ENCODE measurements around the gene SOBP.
"Not testable (repeated sequence)": the region's sequence is repeated elsewhere in the genome, so short reads cannot be mapped to it uniquely, and the experiment has no call there.

Gene SOBP, protein sequence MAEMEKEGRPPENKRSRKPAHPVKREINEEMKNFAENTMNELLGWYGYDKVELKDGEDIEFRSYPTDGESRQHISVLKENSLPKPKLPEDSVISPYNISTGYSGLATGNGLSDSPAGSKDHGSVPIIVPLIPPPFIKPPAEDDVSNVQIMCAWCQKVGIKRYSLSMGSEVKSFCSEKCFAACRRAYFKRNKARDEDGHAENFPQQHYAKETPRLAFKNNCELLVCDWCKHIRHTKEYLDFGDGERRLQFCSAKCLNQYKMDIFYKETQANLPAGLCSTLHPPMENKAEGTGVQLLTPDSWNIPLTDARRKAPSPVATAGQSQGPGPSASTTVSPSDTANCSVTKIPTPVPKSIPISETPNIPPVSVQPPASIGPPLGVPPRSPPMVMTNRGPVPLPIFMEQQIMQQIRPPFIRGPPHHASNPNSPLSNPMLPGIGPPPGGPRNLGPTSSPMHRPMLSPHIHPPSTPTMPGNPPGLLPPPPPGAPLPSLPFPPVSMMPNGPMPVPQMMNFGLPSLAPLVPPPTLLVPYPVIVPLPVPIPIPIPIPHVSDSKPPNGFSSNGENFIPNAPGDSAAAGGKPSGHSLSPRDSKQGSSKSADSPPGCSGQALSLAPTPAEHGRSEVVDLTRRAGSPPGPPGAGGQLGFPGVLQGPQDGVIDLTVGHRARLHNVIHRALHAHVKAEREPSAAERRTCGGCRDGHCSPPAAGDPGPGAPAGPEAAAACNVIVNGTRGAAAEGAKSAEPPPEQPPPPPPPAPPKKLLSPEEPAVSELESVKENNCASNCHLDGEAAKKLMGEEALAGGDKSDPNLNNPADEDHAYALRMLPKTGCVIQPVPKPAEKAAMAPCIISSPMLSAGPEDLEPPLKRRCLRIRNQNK
- total RNA-seq: 0.53 to 1.8 (median 0.82) reads per million in 4 experiments

DNA sequence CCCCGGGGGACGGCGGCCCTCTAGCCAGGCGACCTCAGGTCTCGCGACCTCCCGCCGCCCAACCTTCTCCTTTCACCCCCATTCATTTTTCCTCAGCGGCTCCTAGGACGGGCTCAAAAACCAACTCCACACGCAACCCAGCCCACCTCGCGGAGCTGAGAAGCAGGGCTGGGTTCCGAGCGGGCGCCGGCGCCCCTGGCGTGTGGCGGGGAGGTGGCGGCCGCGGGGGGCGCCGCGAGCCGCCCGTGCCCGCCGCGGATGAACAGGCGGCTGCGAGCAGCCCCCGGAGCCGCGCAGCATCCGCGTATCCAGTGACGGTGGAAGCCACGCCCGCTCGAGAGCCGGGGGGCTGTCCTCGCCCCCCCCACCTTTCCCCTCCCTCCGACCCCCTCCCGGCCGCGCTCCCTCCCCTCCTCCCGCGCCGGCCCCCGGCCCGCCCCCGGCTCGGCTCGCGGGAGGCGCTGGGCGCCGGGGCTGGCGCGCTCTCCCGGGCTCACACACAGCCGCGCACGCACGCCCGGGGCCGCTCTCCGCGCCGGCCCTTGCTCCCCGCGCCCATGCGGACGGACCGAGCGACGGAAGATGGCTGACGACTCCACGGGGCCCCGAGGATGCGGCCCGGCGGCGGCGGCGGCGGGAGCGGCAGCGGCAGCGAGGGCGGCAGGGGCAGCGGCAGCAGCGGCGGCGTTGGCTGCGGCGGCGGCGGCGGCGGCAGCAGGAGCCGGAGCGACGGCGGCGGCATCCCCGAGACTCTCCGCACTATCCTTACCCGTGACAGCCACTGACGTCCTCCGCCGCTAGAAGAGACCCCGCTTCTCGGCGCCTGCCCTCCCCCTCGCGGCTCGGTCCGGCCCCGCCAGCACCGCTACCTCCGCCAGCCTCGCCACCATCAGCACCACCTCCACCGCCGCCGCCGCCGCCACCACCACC, at the start of gene SOBP:
Gene SOBP (plus strand): TSS at position 482 of the 930 bp plus-strand sequence. CDS start 500 bp downstream, outside the sequence.
- DNase-seq: peak; percentile 22

DNA sequence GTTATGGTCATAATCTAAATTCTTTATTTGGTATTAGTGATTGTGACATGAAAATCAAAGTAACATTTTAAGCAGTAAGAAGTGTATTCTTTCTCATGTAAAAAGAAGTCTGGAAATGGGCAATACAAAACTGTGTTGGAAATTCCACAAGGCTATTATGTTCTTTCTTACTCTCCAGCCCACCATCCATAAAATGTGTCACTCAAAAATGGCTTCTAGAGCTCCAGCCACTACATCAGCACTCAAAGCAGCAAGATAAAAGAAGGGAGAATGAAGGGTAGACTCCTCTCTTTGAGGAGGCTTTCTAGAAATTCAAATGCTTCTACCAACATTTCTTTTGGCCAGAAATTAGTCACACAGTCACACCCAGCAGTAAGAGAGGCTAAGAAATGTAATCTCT, 49.0 kb upstream of the SOBP start:
- no peak for DNase-seq

DNA sequence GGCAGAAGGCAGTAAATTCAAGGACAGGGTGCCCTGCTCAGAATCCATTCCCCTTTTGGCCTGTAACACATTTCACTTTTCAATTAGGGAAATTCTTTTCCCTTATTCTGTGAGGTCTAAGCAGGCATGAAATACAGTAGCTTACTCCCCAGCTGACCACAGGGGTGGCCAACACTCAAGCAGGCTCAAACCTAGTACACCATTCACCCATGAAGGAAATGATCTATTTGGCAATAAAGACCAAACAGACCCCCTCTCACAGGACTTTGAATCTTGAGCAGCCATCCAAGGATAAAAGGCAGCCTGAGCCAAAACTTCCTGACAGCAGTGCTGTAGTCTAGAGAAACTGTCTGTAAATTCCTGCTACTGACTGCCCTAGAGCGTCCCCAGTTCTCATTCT, 48.2 kb upstream of the SOBP start:
- no peak for DNase-seq

DNA sequence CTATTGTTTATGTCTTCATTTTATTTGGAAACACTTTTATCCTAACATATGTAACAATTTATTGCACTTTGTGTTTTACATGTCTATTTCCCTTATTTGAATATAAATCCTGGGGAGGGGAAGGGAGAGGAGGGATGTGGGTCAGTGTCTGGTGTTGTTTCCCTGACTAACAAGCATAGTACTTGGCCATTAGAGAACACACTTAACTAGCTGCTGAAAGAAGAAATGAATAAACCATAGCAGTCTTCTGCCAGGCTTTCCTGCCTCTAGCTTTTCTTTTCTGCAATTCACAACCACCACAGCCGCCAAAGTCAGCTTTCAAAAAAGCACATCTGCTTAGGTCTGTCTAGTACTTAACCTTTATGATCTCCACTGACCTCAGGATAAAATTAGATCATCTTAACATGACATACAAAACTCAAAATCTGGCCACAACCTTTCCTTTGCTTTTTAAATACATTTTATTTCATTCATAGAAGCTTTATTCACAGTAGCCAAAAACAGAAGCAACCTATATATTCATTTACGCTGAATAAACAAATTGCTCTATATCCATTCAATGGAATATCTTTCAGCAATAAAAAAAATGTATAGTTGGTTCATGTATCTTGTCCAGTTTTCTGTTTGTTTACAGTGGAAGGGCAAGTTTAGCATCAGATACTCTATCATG, 46.8 kb upstream of the SOBP start:
- DNase-seq: no peak

DNA sequence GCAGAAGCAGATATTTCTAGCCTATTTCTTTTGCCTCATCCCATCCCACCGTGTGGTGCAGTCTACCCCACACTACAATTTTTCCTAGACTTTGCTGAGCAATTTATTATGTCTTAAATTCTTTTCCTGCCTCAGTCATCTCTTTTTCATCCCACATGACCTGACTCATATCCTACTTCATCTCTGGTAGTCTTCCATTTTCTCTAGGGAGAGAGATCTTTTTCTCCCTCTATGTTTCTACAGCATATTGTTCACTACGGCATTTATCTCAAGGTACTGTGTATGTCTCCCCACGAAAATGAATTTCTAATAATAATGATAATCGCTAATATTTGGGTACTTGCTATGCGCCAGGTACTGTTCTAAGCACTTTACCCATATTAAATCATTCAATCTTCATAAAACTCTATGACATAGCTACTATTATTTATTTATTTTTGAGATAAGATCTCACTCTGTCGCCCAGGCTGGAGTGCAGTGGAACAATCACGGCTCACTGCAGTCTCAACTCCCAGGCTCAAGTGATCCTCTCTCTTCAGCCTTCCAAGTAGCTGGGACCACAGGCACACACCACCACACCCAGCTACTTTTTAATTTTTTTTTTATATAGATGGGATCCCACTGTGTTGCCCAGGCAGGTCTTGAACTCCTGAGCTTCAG, 46.2 kb upstream of the SOBP start:
- no peak for DNase-seq

DNA sequence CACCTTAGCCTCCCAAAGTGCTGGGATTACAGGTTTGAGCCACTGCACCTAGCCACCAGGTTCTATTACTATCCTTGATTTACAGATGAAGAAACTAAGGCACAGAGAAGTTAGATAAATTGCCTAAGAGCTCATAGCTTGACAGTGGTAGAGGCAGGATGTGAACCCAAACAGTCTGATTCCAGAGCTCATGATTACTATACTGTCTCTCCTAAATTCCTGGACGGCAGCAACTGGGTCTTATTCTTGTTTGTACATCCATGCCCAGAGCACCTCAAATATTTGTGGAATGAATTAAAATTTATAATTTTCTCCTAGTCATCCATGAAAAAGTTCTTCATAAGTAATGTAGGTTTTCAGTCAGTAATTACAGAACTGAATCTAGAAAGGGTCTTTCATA, 45.6 kb upstream of the SOBP start:
- no peak for DNase-seq

DNA sequence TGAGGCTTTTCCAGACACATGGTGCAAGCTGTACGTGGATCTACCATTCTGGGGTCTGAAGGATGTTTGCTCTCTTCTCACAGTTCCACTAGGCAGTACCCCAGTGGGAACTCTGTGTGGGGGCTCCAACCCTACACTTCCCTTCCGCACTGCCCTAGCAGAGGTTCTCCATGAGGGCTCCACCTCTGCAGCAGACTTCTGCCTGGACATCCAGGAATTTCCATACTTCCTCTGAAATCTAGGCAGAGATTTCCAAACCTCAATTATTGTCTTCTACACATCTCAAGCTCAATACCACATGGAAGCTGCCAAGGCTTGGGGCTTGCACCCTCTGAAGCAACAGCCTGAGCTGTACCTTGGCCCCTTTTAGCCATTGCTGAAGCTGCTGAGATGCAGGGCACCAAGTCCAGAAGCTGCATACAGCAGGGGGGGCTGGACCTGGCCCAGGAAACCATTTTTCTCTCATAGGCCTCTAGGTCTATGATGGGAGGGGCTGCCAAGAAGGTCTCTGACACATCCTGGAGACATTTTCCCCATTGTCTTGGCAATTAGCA, 42.2 kb upstream of the SOBP start:
- no peak for DNase-seq

DNA sequence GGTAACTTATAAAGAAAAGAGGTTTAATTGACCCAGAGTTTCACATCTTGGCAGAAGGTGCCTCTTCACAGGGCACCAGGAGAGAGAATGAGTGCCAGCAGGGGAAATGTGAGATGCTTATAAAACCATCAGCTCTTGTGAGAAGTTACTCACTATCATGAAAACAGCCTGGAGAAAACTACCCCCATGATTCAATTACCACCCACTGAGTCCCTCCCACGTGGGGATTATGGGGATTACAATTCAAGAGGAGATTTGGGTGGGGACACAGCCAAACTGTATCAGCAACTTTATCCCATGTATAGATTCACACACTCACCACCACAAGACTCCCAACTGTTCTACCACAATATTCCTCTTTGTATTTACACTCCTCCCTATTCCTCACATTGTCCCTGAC, 41.1 kb upstream of the SOBP start:
- no peak for DNase-seq

DNA sequence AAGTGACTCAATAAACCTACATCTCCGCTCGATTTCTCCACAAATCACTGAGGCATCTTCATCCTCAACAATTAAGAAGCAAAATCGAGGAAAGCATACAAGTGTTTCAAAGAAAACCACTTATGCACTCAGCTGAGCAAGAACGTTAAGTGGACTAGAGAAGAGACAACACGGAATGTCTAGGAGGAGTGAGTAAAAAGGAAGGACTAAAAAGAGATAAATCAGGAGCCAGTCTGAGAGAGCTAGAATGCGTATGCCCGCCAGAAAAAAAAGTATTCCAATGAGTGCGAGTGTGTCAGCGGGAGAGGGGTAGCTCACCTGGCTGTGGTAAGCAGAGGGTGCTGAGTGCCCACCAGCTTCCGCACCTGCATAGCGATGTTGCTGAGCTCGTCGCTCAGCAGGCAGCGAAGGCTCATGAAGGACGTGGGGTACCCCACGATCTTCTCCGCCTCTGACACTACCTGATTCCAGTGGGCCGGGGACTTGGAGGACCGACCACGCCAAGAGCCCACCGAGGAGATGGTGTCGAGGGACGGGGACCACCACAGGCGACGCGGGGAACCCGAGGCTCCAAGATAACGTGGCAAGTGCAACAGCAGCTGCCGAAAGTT, 31.1 kb upstream of the SOBP start:
- no peak for DNase-seq

DNA sequence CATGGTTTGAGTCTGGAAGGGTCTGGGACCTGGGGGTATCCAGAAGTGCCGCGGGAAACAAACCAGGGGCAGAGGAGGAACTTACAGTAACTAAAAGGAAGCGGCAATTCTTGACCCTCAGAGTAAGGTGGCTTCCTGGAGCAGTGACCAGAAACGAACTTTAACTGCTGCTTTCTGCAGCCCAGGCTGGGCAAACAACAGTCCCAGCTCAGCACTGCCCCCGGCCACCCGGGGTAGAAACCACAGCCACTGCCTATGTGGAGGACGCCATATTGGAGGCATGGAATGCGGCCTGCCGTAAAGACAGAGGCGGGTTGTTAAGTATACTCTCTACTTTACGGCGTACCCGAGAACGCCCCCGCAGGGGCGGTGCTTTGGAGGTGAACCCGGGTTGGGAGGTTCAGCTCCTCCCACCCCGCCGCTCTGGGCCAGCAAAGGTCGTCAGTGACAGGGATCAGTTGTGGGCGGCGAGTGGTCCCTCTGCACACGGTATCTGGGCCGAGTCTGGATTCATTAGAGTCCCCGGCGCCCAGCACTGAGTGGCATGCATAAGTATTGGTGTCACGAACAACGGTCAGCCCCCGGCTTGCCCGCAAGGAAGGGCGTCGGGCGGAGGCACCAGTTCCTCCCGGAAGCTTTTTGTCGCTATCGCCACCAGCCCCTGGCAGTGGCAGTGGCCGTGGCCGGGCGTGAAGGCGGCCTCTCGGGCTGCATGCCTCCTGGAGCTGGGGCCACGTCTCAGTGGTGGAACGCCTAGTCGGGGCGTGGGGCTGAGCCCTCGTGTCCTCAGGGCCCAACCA, 30.4 kb upstream of the SOBP start, which contains the start of gene PDSS2:
Gene PDSS2 (minus strand): TSS at position 282 of the 800 bp plus-strand sequence. CDS start 279 bp downstream, at position 3.
- DNase-seq: peak; percentile 94

DNA sequence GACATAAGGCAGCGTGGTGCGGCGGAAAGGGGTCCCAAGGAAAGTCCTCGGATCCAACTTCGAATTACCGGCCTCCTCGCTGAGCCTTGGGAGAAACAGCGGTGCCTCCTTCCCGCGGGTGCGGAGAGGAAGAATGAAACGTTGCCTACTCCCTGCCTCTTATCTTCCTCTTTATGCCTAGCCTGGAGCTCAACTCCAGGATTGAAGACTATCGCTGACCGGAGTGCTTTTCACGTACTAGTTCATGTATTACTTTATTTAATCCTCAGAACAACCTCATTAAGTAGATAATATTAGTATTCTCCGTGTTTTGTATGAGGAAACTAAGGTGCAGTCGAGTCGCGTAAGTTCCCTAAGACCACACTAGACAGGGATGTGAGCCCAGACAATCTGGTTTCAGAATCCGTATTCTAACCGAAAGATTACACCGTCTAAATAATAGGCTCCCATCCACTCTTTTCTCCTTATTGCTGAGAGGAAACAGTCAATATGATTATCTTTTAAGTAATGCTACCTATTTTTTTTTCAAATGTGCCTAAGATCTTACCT, 29.8 kb upstream of the SOBP start:
- no peak for DNase-seq

DNA sequence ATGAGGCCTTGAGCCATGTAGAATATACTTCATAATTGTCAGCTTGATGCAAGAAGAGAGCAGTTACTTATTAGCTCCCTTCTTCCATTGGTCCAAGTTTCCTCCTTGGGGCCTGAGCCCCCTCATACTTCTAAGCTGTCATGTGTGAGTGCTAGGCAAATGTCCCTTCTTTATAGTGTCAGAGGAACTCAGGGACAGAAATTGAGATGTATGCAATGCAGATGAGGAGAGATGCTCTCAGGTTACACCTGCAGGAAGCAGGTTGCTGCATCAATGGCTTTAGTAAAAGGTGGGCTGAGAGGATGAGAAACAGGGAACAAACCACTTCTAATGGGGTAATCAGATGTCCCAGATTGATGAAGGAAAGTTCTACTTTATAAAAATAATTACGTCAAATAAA, 23.9 kb upstream of the SOBP start:
- no peak for DNase-seq

DNA sequence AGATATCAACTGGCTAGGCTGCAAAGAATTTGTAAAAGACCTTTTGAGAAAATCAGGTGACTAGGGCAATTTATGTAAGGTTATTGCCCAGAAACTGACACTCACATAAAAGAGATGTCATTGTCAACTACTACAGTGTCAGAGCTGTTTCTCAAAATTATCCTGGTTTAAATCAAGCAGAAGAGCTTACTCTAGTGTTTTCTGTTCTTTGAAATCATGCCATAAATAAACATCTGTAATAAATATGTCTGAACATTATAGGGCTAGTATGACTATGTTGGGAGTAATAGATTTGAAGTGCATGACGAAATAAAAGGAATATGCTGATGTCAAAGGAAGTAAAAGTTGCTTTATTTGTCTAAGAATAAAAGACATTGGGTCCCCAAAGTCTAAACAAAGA, 19.6 kb upstream of the SOBP start:
- DNase-seq: no peak

DNA sequence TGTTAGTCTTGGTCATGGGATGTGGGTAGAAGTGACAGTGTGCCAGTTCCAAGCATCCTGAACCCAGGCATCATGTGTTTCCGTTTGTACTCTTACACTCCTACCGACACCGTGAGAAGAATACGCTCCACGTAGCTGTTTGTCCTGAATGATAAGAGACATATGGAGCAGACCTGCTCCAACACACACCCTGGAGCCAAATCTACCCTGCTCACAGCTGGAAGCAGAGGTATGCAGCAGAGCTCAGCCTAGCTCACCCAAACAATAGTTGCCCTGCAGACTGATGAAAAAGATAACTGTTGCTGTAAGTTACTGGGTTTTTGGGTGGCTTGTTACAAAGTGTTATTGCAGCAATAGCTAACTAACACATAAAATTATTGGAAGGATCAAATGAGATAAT, 16.3 kb upstream of the SOBP start:
- DNase-seq: no peak

DNA sequence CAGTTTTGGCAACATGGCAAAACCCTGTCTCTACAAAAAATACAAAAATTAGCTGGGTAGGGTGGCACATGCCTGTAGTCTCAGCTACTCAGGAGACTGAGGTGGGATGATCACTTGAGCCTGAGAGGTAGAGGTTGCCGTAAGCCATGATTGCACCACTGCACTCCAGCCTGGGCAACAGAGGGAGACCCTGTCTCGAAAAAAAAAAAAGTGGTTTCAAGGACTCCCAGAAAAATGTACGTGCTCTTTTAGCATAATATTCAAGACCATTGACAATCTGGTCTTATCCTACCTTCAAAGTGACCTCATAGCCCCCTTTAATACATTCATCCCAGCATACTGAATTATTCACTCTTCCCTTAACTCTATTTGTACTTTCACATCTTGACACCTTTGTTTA, 14.6 kb upstream of the SOBP start:
- not testable (repeated sequence) for DNase-seq

DNA sequence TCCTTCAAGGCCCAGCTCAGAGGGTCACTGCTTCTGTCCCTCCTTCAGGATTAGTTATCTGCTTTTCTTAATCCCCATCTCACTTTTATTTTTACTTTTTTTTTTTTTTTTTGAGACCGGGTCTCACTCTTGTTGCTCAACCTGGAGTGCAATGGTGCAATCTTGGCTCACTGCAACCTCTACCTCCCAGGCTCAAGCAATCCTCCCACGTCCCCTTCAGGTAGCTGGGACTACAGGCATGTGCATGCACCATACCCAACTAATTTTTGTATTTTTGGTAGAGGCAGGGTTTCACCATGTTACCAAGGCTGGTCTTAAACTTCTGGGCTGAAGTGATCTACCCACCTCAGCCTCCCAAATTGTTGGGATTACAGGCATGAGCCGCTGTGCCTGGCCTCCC, 14.1 kb upstream of the SOBP start:
- not testable (repeated sequence) for DNase-seq

DNA sequence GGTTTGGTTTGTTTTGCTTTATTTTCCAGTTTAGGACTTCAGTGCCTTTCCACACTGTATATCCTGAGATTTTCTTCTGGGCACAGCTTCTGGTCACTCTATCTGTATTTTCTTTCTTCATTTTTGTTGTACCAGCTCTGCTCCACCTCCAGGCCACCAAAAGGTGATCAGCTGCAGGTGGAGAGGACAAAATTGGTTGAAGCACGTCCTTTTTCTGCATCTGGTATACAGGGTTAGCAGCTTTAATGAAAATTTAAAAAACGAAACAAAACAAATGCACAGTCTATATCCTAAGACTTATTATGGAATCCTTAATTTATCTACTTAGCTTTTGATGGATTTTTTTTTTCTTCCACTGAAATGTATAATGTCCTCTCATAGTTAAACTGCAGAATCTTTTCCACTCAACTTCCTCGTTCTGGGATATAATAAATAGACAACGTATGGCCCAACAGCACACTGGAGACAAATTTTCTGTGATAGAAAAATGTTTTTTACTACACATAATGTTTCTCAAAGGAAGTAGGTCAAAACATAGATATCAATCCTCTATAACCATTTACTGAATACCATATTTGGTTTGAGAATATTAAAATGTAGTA, 10.7 kb upstream of the SOBP start:
- no peak for DNase-seq

DNA sequence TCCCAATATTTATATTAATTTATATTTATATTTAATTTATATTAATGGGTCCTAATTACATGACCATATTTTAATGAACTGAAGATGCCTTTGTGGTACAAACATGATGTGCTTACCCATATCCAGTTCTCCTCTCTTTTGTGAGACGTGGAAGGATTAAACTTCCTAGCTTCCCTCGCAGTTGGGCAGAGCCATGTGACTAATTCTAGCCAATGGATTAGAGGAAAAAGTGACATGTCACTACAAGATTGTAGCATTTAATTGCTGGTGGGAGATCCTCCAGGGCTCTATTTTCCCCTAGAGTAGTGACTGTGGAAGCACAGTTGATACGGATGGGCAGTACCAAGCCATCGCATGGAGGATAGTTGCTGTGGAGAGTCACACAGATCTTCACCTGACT, 4.8 kb upstream of the SOBP start:
- no peak for DNase-seq

Data from effector CD8-positive, alpha-beta T cell (primary cell).